ENCODE data around the gene PAX8.

DNA sequence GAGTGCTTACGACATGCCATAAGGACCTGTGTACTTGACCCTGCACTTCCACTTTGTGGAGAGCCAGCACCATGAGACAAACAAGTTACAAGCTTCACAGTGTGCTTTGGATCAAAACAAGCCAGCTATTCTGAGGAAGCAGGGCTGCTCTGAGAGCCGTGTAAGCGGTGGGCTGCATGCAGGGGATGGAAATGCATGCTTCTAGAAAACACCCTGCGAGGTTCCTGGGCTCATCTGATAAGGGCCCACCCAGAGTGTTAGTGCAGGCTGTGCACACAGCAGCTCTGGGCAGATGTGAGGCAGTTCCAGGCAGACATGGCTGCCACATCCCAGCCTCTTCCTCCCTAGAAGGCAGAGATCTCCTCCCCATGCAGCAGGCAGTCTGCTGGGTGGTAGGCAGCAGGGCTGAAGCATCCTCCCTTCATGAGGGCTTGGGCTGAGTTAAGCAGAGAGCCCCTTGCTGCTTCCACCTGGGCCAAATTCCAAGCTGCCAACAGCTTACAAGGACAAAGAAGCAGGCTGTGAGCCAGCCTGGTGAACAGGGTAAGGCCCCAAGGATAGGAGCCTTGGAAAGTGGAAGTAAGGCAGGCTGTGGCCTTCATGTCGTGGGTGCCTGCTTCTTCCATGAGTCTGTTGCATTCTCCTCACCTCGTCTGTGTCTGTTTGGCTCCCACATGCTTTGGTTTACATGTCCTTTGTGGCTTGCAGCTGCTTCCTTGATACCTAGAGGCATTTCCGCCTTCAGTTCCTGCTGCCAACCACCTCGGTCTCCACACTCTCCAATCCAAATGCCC, 97.3 kb downstream of the PAX8 start:
- TF ChIP-seq SUZ12 (IDR thresholded peaks at IDR 0.05; ENCODE audit: extremely low read depth, insufficient read depth, insufficient read length) (no peak), ZNF274 (IDR thresholded peaks at IDR 0.05; ENCODE audit: low read depth, low read length) (no peak)
